ENCODE measurements around the gene AGAP5.

Gene AGAP5

DNA sequence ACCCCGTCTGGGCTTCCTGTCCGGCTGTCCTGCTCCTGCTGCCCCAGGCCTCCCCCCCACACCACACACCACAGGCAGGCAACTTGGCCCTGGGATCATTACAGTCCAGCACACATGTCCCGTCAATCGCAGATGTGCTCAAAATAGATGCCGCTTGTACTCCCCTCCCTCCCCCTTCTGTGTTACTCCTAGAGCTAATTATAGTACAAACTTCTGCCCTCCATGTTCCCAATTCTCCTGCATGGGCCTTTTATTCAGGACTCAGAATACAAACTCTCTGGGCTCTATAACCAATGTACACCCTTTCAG is 42.0 kb downstream of the AGAP5 start, which contains the start of gene SYNPO2L:
Gene SYNPO2L (minus strand): TSS at position 40 of the 309 bp plus-strand sequence. CDS start 107 bp downstream, outside the sequence.
- no peaks in the 10 kb centered on the region for H4K20me1 ChIP-seq (ENCODE audit: control insufficient read depth, insufficient read depth, low read depth, low read length)
- peaks cover 4% of the 10 kb centered on the region for H3K4me1 ChIP-seq (ENCODE audit: control insufficient read depth, low read length)
- H3K79me2 ChIP-seq (ENCODE audit: control insufficient read depth, low read length) = no peaks in the 10 kb centered on the region
- H3K9me2 ChIP-seq (replicated peaks; ENCODE audit: control insufficient read depth, low read length) = no peaks in the 10 kb centered on the region
- no peaks in the 10 kb centered on the region for H3F3A ChIP-seq (ENCODE audit: control insufficient read depth, insufficient read depth)
- TF ChIP-seq CTCF (IDR thresholded peaks at IDR 0.05; ENCODE audit: low read depth, low read length, poor library complexity, severe bottlenecking) (no peak), EZH2phosphoT487 (IDR thresholded peaks at IDR 0.05; ENCODE audit: borderline replicate concordance, low read length) (no peak)
- H3K4me3 ChIP-seq (ENCODE audit: low read length) = no peak within 1 kb of the TSS
- no peaks in the 10 kb centered on the region for H3K9me3 ChIP-seq (ENCODE audit: control insufficient read depth, insufficient read depth, low read length)
- no peaks in the 10 kb centered on the region for H3K36me3 ChIP-seq (ENCODE audit: control insufficient read depth, low read length)
- H3K27me3 ChIP-seq (ENCODE audit: control insufficient read depth, low read length) = no peaks in the 10 kb centered on the region
- H3K27ac ChIP-seq (ENCODE audit: low read depth, low read length) = no peak within 1 kb of the TSS
- no peak within 1 kb of the TSS for H3K4me2 ChIP-seq (ENCODE audit: low read length)

GRCh38 chr10:73655257-73655989 is 42.5 kb downstream of the AGAP5 start:
- no peak for TF ChIP-seq EZH2phosphoT487 (IDR thresholded peaks at IDR 0.05; ENCODE audit: borderline replicate concordance, low read length)
- no peak for TF ChIP-seq CTCF (IDR thresholded peaks at IDR 0.05; ENCODE audit: low read depth, low read length, poor library complexity, severe bottlenecking)
- Histone ChIP-seq H3K36me3 (ENCODE audit: control insufficient read depth, low read length) (no peaks in the 10 kb centered on the region), H3K4me1 (ENCODE audit: control insufficient read depth, low read length) (peaks cover 9% of the 10 kb centered on the region), H3K9me2 (replicated peaks; ENCODE audit: control insufficient read depth, low read length) (no peaks in the 10 kb centered on the region), H3K9me3 (ENCODE audit: control insufficient read depth, insufficient read depth, low read length) (no peaks in the 10 kb centered on the region), H3K27me3 (ENCODE audit: control insufficient read depth, low read length) (no peaks in the 10 kb centered on the region), H3K4me3 (ENCODE audit: low read length) (no peak overlapping the region), H3K4me2 (ENCODE audit: low read length) (no peak overlapping the region), H3K79me2 (ENCODE audit: control insufficient read depth, low read length) (no peaks in the 10 kb centered on the region), H4K20me1 (ENCODE audit: control insufficient read depth, insufficient read depth, low read depth, low read length) (no peaks in the 10 kb centered on the region), H3K27ac (ENCODE audit: low read depth, low read length) (no peak overlapping the region), H3F3A (ENCODE audit: control insufficient read depth, insufficient read depth) (no peaks in the 10 kb centered on the region)

DNA sequence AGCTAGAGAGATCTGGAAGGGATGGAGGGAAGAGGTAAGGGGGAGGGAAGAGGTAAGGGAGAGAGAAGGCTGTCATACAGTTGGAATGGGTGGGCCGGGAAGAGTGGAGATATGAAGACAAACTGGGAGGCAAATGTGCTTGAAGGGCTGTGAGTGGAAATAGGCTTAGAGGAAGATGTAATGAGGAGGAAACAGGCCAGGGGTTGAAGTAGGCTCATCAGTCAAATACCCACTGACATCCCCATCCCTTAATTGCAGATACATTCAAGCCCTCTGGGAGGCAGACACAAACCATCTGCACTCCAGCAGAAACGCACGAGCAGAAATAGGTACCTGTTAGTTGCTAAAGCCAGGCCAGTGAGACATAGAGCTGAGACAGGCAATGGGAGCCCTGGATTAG is 44.2 kb downstream of the AGAP5 start:
- Histone ChIP-seq H3K9me2 (replicated peaks; ENCODE audit: control insufficient read depth, low read length) (no peaks in the 10 kb centered on the region), H3K4me1 (ENCODE audit: control insufficient read depth, low read length) (peaks cover 14% of the 10 kb centered on the region), H3K36me3 (ENCODE audit: control insufficient read depth, low read length) (no peaks in the 10 kb centered on the region), H3K4me3 (ENCODE audit: low read length) (no peak overlapping the region), H3K27ac (ENCODE audit: low read depth, low read length) (no peak overlapping the region), H3K4me2 (ENCODE audit: low read length) (no peak overlapping the region), H3F3A (ENCODE audit: control insufficient read depth, insufficient read depth) (no peaks in the 10 kb centered on the region), H3K27me3 (ENCODE audit: control insufficient read depth, low read length) (no peaks in the 10 kb centered on the region), H4K20me1 (ENCODE audit: control insufficient read depth, insufficient read depth, low read depth, low read length) (no peaks in the 10 kb centered on the region), H3K9me3 (ENCODE audit: control insufficient read depth, insufficient read depth, low read length) (no peaks in the 10 kb centered on the region), H3K79me2 (ENCODE audit: control insufficient read depth, low read length) (no peaks in the 10 kb centered on the region)
- TF ChIP-seq EZH2phosphoT487 (IDR thresholded peaks at IDR 0.05; ENCODE audit: borderline replicate concordance, low read length) (no peak), CTCF (IDR thresholded peaks at IDR 0.05; ENCODE audit: low read depth, low read length, poor library complexity, severe bottlenecking) (peak; percentile 48)

Measured in DOHH2 (cell line).